ENCODE data around the gene GMDS. TPM values are rescaled to one million over a fixed set of nuclear protein-coding genes. Genes with fewer than 3 reads are reported as not detected.

Gene GMDS
- total RNA-seq, 1 donor from 2014 or later: 12.6 TPM

DNA sequence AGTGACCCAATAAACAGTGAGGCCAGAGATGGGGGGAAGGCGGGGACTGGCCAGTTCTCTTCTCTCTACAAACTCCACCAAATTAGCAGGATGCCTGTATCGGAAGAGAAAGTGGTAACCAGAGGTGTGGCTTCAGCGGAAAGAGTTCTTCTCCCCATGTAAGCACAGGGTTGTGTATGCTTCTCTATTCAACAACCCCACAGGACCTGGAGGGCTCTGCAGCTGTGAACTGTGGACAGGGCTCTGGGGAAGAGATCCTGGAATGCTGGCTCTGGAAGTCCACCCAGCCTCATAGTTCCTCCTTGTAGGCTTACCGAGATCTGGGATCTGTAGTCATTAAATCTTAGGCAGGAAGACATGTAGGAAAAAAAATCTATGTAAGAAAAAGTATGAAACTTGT, 449.5 kb downstream of the GMDS start:
- DNase-seq: no peak

- peak; percentile 15 for DNase-seq
Observed at GRCh38 chr6:1792989-1793388, 452.4 kb downstream of the GMDS start.

DNA sequence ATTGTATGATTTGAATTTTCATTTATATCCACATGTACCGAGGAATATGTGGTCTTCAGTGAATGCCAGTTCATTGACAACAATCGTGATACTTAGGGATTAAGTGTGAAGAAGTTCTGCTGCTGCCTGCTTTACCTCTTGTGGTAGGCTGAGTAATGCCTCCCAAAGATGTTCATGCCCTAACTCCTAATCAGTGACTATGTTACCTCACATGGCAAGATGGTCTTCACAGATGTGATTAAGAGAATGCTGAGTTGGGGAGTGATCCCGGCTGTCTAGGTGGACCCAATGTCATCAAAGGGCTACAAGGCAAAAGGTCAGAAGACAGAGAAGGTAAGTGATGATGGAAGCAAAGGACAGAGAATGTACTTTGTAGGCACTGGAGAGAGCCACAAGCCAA, 454.7 kb downstream of the GMDS start:
- DNase-seq: no peak

GRCh38 chr6:1789092-1789491, 456.3 kb downstream of the GMDS start:
- DNase-seq: peak; percentile 64

DNA sequence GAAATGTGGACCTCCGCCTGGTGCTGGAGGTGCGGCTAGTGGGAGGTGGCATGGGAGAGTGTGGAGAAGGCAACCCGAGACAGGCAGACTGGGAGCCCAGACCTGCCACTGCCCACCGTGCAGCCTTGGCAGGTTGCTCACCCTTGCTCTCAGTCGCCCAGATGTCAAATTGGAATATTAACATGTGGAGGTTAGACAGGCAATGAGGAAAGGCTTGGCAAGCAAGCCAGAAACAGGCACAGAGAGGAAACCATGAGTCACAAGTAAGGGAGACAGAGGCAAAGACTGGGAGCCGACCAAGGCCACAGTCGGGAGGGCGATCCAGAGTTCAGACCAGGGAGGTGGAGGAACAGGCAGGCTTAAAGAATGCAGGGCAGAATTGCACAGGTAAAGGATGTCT, 457.5 kb downstream of the GMDS start:
- peak; percentile 89 for DNase-seq

GRCh38 chr6:1786455-1787453, 458.7 kb downstream of the GMDS start:
- peak; percentile 70 for DNase-seq

DNA sequence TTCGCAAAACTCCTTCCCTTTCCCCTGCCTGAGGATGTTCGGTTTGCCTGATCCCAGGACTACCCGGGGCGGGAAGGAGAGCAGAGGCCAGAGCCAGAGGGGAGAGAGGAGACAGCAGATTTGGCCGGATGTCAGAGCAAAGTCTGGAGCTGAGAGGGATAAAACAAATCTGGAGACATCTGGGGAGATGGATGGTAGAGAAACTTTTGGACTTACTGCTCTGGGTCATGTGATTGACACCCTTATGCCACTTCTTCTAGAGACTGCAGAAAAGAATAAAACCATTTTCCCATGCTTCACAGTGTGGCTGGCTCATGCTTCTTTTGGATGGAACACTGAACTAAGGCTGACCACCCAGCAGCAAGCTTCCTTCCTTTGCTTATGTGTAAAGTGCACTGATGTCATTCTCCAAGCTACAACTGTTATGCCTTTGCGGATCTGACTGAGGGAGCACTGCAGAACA, 461.0 kb downstream of the GMDS start:
- DNase-seq: peak; percentile 64

- no peak for DNase-seq
Observed at GRCh38 chr6:1781817-1782184, 463.6 kb downstream of the GMDS start.

DNA sequence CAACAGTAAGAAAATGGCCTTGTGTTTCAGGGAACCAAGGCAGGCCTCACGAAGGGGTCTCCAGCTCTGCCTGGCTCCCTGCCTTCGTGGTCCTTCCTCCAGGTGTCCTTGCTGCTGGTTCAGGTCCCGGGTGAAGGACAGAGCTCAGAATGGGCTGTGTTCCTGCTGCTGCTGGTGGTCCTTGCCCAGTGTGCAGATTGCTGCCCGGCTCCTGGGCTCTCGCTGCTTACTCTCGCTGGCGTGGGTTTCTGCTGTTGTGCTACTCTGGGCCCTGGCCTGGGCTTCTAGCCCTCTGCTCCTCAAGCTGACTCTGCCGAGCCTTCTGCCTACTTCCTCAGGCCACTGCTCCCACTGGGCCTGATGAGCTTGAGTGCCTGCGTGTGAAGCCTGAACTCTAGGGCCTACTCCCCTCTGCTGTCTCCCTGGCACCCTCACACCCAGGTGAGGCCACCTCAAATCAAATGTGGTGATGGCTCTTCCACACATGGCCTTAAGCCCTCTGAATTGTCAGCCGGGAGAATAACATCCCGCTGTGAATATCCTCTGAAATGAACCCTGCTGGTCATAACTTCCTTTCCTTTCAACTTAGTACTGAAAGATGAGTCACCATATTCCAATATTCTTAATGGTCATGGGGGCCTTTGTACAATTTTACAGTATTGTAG, 464.1 kb downstream of the GMDS start:
- DNase-seq: peak; percentile 85

DNA sequence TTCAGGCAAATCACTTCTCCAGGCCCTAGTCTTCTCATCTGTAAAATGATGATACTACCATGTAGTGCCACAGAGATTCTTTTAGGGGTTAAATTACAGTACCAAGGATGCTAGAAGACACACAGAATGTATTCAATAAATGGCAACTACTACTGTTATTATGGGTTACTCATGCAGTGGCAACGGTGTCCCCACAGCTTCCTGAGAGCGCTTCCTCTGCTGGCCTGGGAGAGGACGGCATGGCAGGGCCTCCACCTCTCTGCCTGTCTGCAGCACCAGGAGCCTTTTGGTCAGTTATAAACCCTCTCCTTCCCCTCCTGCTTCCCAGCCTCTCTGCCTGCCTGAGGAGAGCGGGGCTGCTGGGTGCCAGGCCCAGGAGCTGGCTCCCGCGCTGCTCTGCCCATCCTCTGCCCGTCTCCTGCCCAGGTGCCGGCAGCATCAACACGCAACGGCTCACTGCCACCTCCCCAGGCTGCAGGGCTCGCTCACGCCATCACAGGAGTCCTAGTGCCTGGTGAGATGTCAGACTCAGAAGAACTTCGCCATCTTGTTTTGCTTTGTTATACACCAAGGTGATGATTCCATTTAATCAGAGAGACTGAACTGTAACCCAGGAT, 465.0 kb downstream of the GMDS start:
- DNase-seq: no peak

DNA sequence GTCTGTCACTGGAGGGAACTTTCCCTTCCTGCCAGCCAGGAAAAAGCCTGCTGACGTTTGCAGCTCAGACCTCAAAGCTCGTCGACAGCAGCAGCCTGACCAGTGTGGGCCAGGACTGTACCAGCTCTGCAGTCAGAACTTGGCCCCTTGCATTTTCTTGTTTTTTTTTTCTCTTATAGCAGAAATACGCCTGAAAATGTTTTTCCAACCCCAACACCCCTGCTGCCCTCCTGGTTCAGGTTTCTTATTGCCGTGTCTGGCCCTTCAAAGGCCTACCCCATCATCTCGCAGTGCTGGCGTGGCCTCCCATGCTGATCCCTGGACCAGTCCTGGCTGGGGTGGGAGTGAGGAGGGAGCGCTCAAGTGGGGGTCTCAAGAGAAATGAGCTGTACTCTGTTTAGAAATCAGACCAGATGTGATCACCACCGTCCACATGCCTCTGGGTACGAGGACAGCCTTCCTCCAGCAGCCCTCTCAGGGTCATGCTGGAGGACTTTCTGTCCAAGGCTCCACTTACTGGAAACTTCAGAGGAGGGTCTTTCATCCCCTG, 466.6 kb downstream of the GMDS start:
- DNase-seq: no peak

DNA sequence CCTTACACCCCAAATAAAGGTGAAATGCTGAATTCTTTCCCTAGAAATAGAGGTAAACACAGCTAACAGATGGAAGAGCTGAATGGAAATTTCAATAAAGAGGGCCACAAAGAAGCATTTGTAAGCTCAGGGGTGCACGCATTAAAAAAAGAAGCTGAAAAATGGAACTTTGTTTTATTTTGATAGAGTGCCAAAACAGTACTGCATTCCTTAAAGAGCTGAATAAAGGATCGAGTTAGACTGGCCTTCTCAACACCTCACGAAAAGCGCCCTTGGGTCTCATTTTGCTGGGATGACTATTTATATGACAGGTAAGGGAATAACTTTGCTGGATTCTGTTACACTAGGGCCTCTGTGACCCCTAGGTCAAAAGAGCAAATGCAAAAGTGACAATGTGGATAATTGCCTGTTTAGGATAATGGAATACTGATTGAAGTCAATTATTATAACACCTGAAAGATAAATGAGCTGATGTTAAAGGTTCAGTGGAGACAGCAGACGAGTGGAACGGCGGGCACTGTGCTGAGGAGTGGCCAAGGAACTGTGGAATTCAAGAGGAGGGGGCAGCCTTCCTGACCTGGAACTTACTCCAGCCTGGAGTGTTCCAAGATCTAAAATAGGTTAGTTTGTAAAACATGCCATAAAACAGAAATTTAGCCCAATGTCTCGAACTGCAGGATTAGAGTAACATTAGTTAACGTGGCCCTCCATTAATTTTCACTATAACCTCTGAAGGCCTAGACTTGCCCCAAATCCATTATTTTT, 467.3 kb downstream of the GMDS start:
- DNase-seq: no peak

GRCh38 chr6:1775441-1775840, 470.0 kb downstream of the GMDS start:
- no peak for DNase-seq

DNA sequence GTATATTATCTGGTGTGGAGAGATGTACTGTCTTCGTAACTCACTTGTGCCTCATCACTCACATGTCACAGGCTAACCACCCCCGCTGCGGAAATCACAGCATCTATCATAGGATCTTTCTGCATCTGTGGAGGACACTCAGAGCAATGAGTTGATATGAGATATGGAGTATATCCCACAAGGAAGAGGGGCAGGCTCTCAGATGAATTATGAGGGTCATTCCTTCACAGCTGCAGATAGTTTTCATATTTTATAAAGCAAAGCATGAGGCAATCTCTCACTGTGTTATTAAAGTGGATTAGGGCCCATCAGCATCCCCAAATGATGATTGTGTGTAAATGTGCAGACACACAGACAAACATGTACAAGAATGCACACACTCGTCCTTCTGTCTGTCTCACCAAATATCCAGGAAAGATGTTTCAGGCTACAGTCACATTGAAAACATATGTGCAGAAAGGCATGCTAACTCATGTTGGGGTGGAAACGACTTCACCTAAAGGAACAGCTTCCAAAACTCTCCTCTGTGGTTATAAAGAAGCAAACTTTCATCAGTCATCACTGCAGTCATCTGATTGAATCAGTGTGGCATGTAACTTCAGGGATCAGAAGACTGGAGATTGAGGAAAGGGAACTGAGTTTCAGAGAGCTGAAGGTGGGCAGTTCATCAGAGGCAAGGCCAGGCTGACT, 471.0 kb downstream of the GMDS start:
- DNase-seq: no peak

DNA sequence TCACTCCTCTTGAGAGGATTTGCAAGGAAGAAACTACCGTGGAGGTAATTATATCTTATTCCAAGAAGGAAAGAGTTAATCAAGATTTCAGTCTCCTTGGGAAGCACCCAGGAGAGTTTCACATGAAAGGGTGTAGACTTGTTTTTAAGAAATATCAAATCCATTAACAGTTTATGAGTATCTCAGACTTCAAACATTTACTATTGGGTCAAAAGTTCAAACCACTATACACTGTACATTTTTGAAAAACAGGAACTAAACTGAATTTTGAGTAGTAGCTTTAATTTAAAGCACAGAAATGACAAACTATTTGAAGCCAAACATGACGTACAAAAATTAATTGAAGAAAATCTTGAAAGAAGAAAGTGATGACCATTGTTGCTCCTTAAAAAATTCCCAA, 471.7 kb downstream of the GMDS start:
- no peak for DNase-seq

GRCh38 chr6:1770968-1771723, 474.3 kb downstream of the GMDS start:
- DNase-seq: peak; percentile 89

DNA sequence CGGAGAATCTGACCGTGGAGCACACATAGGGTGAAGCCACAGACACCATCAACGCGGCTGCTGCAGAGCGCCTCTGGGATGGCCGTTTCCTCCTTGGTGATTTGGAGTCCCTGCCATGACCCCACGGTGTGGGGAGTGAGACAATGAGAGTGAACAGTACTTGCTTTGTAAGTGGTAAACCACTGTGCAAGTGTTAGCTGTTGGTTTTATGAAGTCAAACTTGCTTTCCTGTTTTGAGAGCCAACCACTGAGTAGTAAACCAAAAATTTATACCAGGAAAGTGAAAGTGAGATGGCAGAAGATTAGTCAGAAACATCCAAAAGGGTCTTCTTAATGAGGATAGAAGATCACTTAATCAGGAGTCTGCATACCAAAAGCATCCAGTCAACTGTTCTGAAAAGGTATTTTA, 475.0 kb downstream of the GMDS start:
- DNase-seq: no peak

DNA sequence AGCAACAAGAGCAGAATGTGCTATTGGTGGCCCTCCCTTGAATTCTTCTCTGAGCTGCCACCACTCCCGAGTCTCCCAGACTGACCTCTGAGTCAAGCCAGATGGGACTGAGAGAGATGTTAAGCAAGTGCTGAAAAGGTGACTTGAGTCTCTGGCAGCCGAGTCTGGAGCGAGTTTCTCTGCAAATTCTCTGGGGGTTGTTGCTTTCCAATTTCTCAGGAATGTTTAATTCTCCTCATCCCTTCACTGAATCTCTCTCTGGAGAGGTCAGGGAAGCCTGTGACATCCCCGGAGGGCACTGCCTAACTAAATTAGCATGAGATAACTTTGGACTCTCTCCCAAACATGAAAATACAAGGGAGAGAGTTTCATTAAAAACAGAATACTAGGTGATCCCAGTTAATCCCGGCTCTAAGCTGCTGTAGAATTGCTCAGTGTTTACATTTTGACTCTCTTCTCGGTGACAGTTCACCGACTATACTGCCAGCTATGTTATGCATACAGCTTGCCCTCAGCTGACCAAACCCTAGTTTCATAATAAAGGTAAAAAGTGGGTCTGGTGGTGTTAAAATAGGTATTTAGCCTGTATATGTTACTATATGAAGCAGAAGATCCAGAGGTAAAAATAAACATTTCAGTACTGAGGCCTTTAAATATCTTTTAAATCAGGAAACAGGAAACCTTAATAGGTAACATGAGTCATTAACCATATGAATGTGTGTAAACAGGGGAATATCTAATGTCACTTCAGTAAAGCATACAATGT, 477.7 kb downstream of the GMDS start:
- DNase-seq: peak; percentile 45

GRCh38 chr6:1766654-1767053, 478.8 kb downstream of the GMDS start:
- peak; percentile 91 for DNase-seq
